PC-9 (cell line): ENCODE data around the gene SETMAR. TPM values are rescaled to one million over a fixed set of nuclear protein-coding genes. Genes with fewer than 3 reads are reported as not detected.

Source experiments
- BruUV-seq: library from RNA; stranded (reverse); fragments of 400-500 nt; replicated peaks from 2 replicates; lab custom pipeline; 2021; lab: Mats Ljungman, UMichigan
- CTCF ChIA-PET: fragments of 300-600 bp; sonication (Branson Sonifier 250); formaldehyde crosslinking; loops from one replicate; lab custom pipeline; 2022; ENCODE audit warnings: antibody characterized with exemption; lab: Charles Lee
- POLR2A ChIA-PET: fragments of 300-600 bp; sonication (Branson Sonifier 250); formaldehyde crosslinking; loops from one replicate; lab custom pipeline; 2022; ENCODE audit warnings: antibody characterized with exemption; ENCODE audit not compliant: unreplicated experiment; lab: Charles Lee
- DNase-seq, 2 experiments: peaks; one replicate each; pipeline versions ENCODE4 v3.0.0 to v3.0.0-alpha.2; 2015 to 2022; ENCODE audit warnings: mixed read lengths in 1 of 2
- H2AFZ ChIP-seq: fragments of 200-600 bp; sonication (generic); 2 replicates; pipeline ENCODE4 v1.8.1; 2017; ENCODE audit warnings: antibody characterized with exemption
- H3F3A ChIP-seq: fragments of 200-600 bp; sonication (generic); 2 replicates; pipeline ENCODE4 v1.8.1; 2017; ENCODE audit warnings: antibody characterized with exemption, mild to moderate bottlenecking, low read depth; ENCODE audit not compliant: insufficient read depth
- H3K27ac ChIP-seq: fragments of 200-600 bp; sonication (generic); 2 replicates; pipeline ENCODE4 v1.6.1; 2016; ENCODE audit warnings: mixed run types
- H3K27me3 ChIP-seq: fragments of 200-600 bp; sonication (generic); 2 replicates; pipeline ENCODE4 v1.6.1; 2016; ENCODE audit warnings: low read depth, mixed run types; ENCODE audit not compliant: insufficient read depth
- H3K36me3 ChIP-seq: fragments of 200-600 bp; sonication (generic); 2 replicates; pipeline ENCODE4 v1.6.1; 2016; ENCODE audit warnings: low read depth, mixed run types
- H3K4me1 ChIP-seq: fragments of 200-600 bp; sonication (generic); replicated peaks from 2 replicates; pipeline ENCODE4 v1.6.1; 2016; ENCODE audit warnings: mixed run types; ENCODE audit not compliant: insufficient read depth
- H3K4me2 ChIP-seq: fragments of 200-600 bp; sonication (generic); 2 replicates; pipeline ENCODE4 v1.6.1; 2017; ENCODE audit warnings: mixed run types
- H3K4me3 ChIP-seq: fragments of 200-600 bp; sonication (generic); 2 replicates; pipeline ENCODE4 v1.6.1; 2016; ENCODE audit warnings: mixed run types
- H3K79me2 ChIP-seq: fragments of 200-600 bp; sonication (generic); 2 replicates; pipeline ENCODE4 v1.6.1; 2017; ENCODE audit warnings: low read depth, mixed run types
- H3K9me2 ChIP-seq: fragments of 200-600 bp; sonication (generic); 2 replicates; pipeline ENCODE4 v1.8.1; 2017; ENCODE audit warnings: mild to moderate bottlenecking; ENCODE audit not compliant: insufficient read depth
- H3K9me3 ChIP-seq: fragments of 200-600 bp; sonication (generic); 2 replicates; pipeline ENCODE4 v1.8.1; 2016; ENCODE audit warnings: low read depth; ENCODE audit not compliant: insufficient read depth
- H4K20me1 ChIP-seq: fragments of 200-600 bp; sonication (generic); 2 replicates; pipeline ENCODE4 v1.8.1; 2017; ENCODE audit not compliant: insufficient read depth
- EZH2 ChIP-seq: fragments of 200-600 bp; sonication (generic); IDR thresholded peaks from 2 replicates; pipeline ENCODE4 v1.8.0; 2017; ENCODE audit warnings: antibody characterized with exemption, low read depth
- intact Hi-C: fragments of 100-400 bp; cut with micrococcal nuclease; formaldehyde crosslinking; loops from one replicate; pipeline ENCODE4 v1.10.0; 2022; ENCODE audit not compliant: unreplicated experiment
- total RNA-seq: library from RNA; stranded (reverse); gene quantifications from 2 replicates; pipeline ENCODE4 v1.2.3, GENCODE V29; 2021
- TF ChIP-seq, protein P1 (sequence below): fragments of 200-600 bp; sonication (generic); conservative IDR thresholded peaks from 2 replicates; pipeline ENCODE4 v1.6.1; 2017; ENCODE audit warnings: mixed run types, antibody characterized with exemption, mild to moderate bottlenecking, moderate library complexity

Gene SETMAR
- total RNA-seq, 1 experiment from 2014 or later = 7.6 TPM

DNA sequence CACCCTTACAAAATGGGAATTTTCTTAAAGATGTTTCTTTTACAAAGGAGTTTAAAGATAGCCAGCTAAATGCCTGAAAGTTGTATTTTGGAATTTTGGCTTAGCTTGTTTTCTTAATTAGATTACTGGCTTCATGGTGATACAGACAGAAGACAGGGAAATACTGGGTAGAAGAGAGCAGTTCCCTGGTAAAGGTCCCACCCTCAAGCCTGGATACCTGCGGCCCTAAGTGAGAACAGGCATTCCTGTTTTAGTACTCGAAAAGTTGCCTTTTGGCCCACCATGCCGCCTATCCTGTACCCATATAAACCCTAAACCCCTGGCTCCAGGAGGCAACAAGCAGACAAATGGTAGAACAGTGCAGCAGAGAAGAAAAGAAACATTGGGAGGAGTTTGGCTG lies 29.4 kb downstream of the SETMAR start:
- no TSS peak for BruUV-seq
- intact Hi-C loops = no loop called here
- CTCF ChIA-PET = no interaction called here

DNA sequence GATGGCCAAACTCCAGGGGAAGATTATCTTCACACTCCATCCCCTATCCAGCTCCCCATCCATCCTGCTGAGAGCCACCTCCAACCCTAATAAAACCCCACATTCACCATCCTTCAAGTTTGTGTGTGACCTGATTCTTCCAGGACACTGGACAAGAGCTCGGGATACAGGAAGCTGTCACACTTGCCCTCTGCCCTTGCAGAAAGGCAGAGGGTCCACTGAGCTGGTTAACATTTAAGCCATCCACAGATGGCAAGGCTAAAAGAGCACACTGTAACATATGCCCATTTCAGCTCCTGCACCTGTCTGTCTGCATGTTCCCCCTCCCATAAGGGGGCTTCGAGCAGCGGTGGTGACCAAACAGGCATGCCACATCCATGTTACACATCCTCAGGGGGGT lies 29.8 kb downstream of the SETMAR start:
- Histone ChIP-seq H3K79me2 (no peaks in the 10 kb centered on the region), H3K9me2 (no peaks in the 10 kb centered on the region), H3K4me1 (no peaks in the 10 kb centered on the region), H3K9me3 (no peaks in the 10 kb centered on the region), H3K4me2 (no peak overlapping the region), H4K20me1 (no peaks in the 10 kb centered on the region), H3K27ac (no peak overlapping the region), H3K27me3 (no peaks in the 10 kb centered on the region), H3K36me3 (no peaks in the 10 kb centered on the region), H3K4me3 (no peak overlapping the region), H3F3A (no peaks in the 10 kb centered on the region), H2AFZ (no peak overlapping the region)
- POLR2A ChIA-PET = no interaction called here
- no peak for TF ChIP-seq EZH2
- TF ChIP-seq, protein P1, sequence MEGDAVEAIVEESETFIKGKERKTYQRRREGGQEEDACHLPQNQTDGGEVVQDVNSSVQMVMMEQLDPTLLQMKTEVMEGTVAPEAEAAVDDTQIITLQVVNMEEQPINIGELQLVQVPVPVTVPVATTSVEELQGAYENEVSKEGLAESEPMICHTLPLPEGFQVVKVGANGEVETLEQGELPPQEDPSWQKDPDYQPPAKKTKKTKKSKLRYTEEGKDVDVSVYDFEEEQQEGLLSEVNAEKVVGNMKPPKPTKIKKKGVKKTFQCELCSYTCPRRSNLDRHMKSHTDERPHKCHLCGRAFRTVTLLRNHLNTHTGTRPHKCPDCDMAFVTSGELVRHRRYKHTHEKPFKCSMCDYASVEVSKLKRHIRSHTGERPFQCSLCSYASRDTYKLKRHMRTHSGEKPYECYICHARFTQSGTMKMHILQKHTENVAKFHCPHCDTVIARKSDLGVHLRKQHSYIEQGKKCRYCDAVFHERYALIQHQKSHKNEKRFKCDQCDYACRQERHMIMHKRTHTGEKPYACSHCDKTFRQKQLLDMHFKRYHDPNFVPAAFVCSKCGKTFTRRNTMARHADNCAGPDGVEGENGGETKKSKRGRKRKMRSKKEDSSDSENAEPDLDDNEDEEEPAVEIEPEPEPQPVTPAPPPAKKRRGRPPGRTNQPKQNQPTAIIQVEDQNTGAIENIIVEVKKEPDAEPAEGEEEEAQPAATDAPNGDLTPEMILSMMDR = no peak
- CTCF ChIA-PET = no interaction called here
- intact Hi-C loops = no loop called here
- no peak for DNase-seq
- BruUV-seq = no TSS peak

More for the DNA sequence above, 29.4 kb downstream of the SETMAR start:
- Histone ChIP-seq H2AFZ (no peak overlapping the region), H3K9me2 (no peaks in the 10 kb centered on the region), H3F3A (no peaks in the 10 kb centered on the region), H3K9me3 (no peaks in the 10 kb centered on the region), H3K27me3 (no peaks in the 10 kb centered on the region), H3K36me3 (no peaks in the 10 kb centered on the region), H3K27ac (no peak overlapping the region), H4K20me1 (no peaks in the 10 kb centered on the region), H3K4me3 (no peak overlapping the region), H3K79me2 (no peaks in the 10 kb centered on the region), H3K4me2 (no peak overlapping the region), H3K4me1 (no peaks in the 10 kb centered on the region)
- no peak for TF ChIP-seq EZH2
- TF ChIP-seq, protein P1 = no peak
- no peak for DNase-seq
- POLR2A ChIA-PET = no interaction called here

DNA sequence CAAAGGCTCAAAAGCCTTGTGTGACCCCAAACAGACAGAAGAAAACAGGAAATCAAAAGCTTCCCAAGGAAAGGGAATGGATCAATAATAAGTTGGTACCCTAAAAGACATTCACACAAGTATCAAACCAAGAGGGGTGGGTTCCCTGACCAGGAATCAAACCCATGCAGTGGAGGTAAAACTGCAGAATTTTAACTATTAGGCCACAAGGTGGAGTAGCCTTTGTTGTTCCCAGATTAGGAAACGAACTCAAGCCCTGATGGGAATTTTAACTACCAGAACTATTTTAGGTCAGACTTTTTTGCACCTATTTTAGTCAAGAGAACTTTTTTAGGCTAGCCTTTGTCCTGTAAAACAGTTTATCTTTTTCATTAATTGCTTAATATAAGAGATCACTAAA lies 31.4 kb downstream of the SETMAR start:
- H3K36me3 ChIP-seq = no peaks in the 10 kb centered on the region
- ChIA-PET POLR2A (interaction anchor here (0.6 kb wide), 1 partner anchor 1053 kb away, joined by 7 read pairs; no protein-coding TSS in a partner anchor), CTCF (interaction anchor here (0.6 kb wide), 1 partner anchor 706 kb away, joined by 4 read pairs; no protein-coding TSS in a partner anchor)
- no peaks in the 10 kb centered on the region for H4K20me1 ChIP-seq
- H3K79me2 ChIP-seq = no peaks in the 10 kb centered on the region
- TF ChIP-seq, protein P1 = no peak
- no peak for TF ChIP-seq EZH2
- H3K27me3 ChIP-seq = no peaks in the 10 kb centered on the region
- intact Hi-C loops = no loop called here
- BruUV-seq = no TSS peak
- no peak overlapping the region for H2AFZ ChIP-seq
- H3K27ac ChIP-seq = no peak overlapping the region
- no peak overlapping the region for H3K4me3 ChIP-seq
- no peak for DNase-seq
- H3K4me2 ChIP-seq = no peak overlapping the region
- H3K4me1 ChIP-seq = no peaks in the 10 kb centered on the region
- no peaks in the 10 kb centered on the region for H3K9me2 ChIP-seq
- no peaks in the 10 kb centered on the region for H3K9me3 ChIP-seq
- H3F3A ChIP-seq = no peaks in the 10 kb centered on the region
